ENCODE results near the gene E2F3. TPM values are rescaled to one million over a fixed set of nuclear protein-coding genes. Genes with fewer than 3 reads are reported as not detected.

The E2F3 gene
- total RNA-seq, 1 experiment from 2014 or later, result 13.8 TPM

- Histone ChIP-seq H3K36me3 (ENCODE audit: insufficient read depth, low read length) (peaks cover 36% of the 10 kb centered on the region), H3K9ac (ENCODE audit: low read length) (no peak overlapping the region), H3K4me2 (ENCODE audit: low read depth, low read length, poor library complexity, severe bottlenecking) (no peak overlapping the region), H3K4me3 (ENCODE audit: low read length) (no peak overlapping the region), H2AFZ (ENCODE audit: low read length) (no peak overlapping the region), H3K4me1 (ENCODE audit: low read length) (no peaks in the 10 kb centered on the region), H3K27ac (ENCODE audit: low read length) (no peak overlapping the region), H3K9me3 (ENCODE audit: low read length) (no peaks in the 10 kb centered on the region), H4K20me1 (ENCODE audit: insufficient read depth, low read depth, low read length) (peaks cover 19% of the 10 kb centered on the region; the same call in 1 of the 2 replicates), H3K9me2 (replicated peaks; ENCODE audit: insufficient read depth, low read length) (no peaks in the 10 kb centered on the region), H3K27me3 (ENCODE audit: low read length) (no peaks in the 10 kb centered on the region), H3K79me2 (ENCODE audit: low read length) (peaks cover 70% of the 10 kb centered on the region)
- no peak for DNase-seq
Observed at GRCh38 chr6:20479526-20479925, 77.8 kb downstream of the E2F3 start.

DNA sequence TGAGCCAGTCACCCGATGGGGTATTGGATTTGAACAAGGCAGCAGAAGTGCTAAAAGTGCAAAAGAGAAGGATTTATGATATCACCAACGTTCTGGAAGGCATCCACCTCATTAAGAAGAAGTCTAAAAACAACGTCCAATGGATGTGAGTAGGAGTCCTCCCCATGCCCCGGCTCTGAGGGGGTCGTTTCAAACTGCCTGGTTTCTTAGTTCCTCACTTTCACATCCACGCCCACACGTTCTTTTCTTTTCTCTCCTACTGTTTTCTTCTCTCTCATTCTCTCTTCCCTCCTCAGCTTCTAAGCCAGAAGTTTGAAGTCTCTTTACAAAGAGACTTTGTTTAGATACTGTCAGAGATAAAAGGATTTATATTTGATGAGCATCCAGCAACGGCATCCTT lies 79.6 kb downstream of the E2F3 start:
- H3K4me3 ChIP-seq (ENCODE audit: low read length), result no peak overlapping the region
- H3K9me3 ChIP-seq (ENCODE audit: low read length), result no peaks in the 10 kb centered on the region
- H2AFZ ChIP-seq (ENCODE audit: low read length), result no peak overlapping the region
- H3K36me3 ChIP-seq (ENCODE audit: insufficient read depth, low read length), result peaks cover 42% of the 10 kb centered on the region
- no peaks in the 10 kb centered on the region for H3K9me2 ChIP-seq (replicated peaks; ENCODE audit: insufficient read depth, low read length)
- peaks cover 54% of the 10 kb centered on the region for H3K79me2 ChIP-seq (ENCODE audit: low read length)
- no peak for DNase-seq
- H3K4me2 ChIP-seq (ENCODE audit: low read depth, low read length, poor library complexity, severe bottlenecking), result no peak overlapping the region
- H4K20me1 ChIP-seq (ENCODE audit: insufficient read depth, low read depth, low read length), result peaks cover 13% of the 10 kb centered on the region; the same call in 1 of the 2 replicates
- no peaks in the 10 kb centered on the region for H3K27me3 ChIP-seq (ENCODE audit: low read length)
- H3K4me1 ChIP-seq (ENCODE audit: low read length), result no peaks in the 10 kb centered on the region
- H3K9ac ChIP-seq (ENCODE audit: low read length), result no peak overlapping the region
- no peak overlapping the region for H3K27ac ChIP-seq (ENCODE audit: low read length)

GRCh38 chr6:20483887-20484497 lies 82.3 kb downstream of the E2F3 start:
- no peaks in the 10 kb centered on the region for H4K20me1 ChIP-seq (ENCODE audit: insufficient read depth, low read depth, low read length)
- no peak overlapping the region for H3K27ac ChIP-seq (ENCODE audit: low read length)
- H3K4me3 ChIP-seq (ENCODE audit: low read length), result no peak overlapping the region
- H3K79me2 ChIP-seq (ENCODE audit: low read length), result peaks cover 28% of the 10 kb centered on the region
- H3K36me3 ChIP-seq (ENCODE audit: insufficient read depth, low read length), result peaks cover 64% of the 10 kb centered on the region
- H3K27me3 ChIP-seq (ENCODE audit: low read length), result no peaks in the 10 kb centered on the region
- no peaks in the 10 kb centered on the region for H3K9me2 ChIP-seq (replicated peaks; ENCODE audit: insufficient read depth, low read length)
- H3K4me1 ChIP-seq (ENCODE audit: low read length), result no peaks in the 10 kb centered on the region
- no peaks in the 10 kb centered on the region for H3K9me3 ChIP-seq (ENCODE audit: low read length)
- H3K4me2 ChIP-seq (ENCODE audit: low read depth, low read length, poor library complexity, severe bottlenecking), result no peak overlapping the region
- no peak overlapping the region for H2AFZ ChIP-seq (ENCODE audit: low read length)
- no peak overlapping the region for H3K9ac ChIP-seq (ENCODE audit: low read length)
- DNase-seq, result no peak

DNA sequence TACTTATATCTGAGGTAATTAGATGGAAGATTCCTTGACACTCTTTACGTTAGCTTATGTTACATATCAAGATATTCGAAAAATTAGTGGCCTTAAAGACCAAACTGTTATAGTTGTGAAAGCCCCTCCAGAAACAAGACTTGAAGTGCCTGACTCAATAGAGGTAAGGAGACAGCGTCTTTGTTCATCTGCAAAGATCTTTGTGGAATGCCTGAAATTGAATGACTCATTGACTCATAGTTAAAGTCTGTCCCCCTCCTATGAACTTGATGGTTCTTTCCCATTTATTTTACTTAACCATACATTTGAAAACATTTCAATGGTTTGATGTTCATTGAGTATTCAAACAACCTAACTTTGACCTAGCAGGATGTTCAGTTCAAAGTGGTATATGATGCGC lies 85.0 kb downstream of the E2F3 start:
- no peak overlapping the region for H3K4me3 ChIP-seq (ENCODE audit: low read length)
- no peaks in the 10 kb centered on the region for H3K27me3 ChIP-seq (ENCODE audit: low read length)
- H3K36me3 ChIP-seq (ENCODE audit: insufficient read depth, low read length), result peaks cover 63% of the 10 kb centered on the region
- H3K9ac ChIP-seq (ENCODE audit: low read length), result no peak overlapping the region
- no peaks in the 10 kb centered on the region for H3K9me3 ChIP-seq (ENCODE audit: low read length)
- no peak overlapping the region for H2AFZ ChIP-seq (ENCODE audit: low read length)
- H3K4me2 ChIP-seq (ENCODE audit: low read depth, low read length, poor library complexity, severe bottlenecking), result no peak overlapping the region
- peaks cover 16% of the 10 kb centered on the region; the same call in 1 of the 2 replicates for H3K79me2 ChIP-seq (ENCODE audit: low read length)
- H4K20me1 ChIP-seq (ENCODE audit: insufficient read depth, low read depth, low read length), result no peaks in the 10 kb centered on the region; the same call in 1 of the 2 replicates
- H3K9me2 ChIP-seq (replicated peaks; ENCODE audit: insufficient read depth, low read length), result no peaks in the 10 kb centered on the region
- H3K4me1 ChIP-seq (ENCODE audit: low read length), result no peaks in the 10 kb centered on the region
- H3K27ac ChIP-seq (ENCODE audit: low read length), result no peak overlapping the region
- DNase-seq, result no peak

GRCh38 chr6:20487669-20488375 lies 86.1 kb downstream of the E2F3 start:
- Histone ChIP-seq H3K36me3 (ENCODE audit: insufficient read depth, low read length) (peaks cover 56% of the 10 kb centered on the region), H4K20me1 (ENCODE audit: insufficient read depth, low read depth, low read length) (no peaks in the 10 kb centered on the region; the same call in 1 of the 2 replicates), H3K9me3 (ENCODE audit: low read length) (no peaks in the 10 kb centered on the region), H3K79me2 (ENCODE audit: low read length) (peaks cover 8% of the 10 kb centered on the region; the same call in 1 of the 2 replicates), H3K4me2 (ENCODE audit: low read depth, low read length, poor library complexity, severe bottlenecking) (no peak overlapping the region), H3K9ac (ENCODE audit: low read length) (no peak overlapping the region), H3K27ac (ENCODE audit: low read length) (no peak overlapping the region), H3K4me3 (ENCODE audit: low read length) (no peak overlapping the region), H3K27me3 (ENCODE audit: low read length) (no peaks in the 10 kb centered on the region), H3K9me2 (replicated peaks; ENCODE audit: insufficient read depth, low read length) (no peaks in the 10 kb centered on the region), H2AFZ (ENCODE audit: low read length) (no peak overlapping the region), H3K4me1 (ENCODE audit: low read length) (no peaks in the 10 kb centered on the region)
- no peak for DNase-seq

GRCh38 chr6:20490591-20490990 lies 88.9 kb downstream of the E2F3 start:
- Histone ChIP-seq H2AFZ (ENCODE audit: low read length) (no peak overlapping the region), H3K9me3 (ENCODE audit: low read length) (no peaks in the 10 kb centered on the region), H3K9me2 (replicated peaks; ENCODE audit: insufficient read depth, low read length) (no peaks in the 10 kb centered on the region), H4K20me1 (ENCODE audit: insufficient read depth, low read depth, low read length) (no peaks in the 10 kb centered on the region; the same call in 1 of the 2 replicates), H3K79me2 (ENCODE audit: low read length) (no peaks in the 10 kb centered on the region; the same call in 1 of the 2 replicates), H3K36me3 (ENCODE audit: insufficient read depth, low read length) (peaks cover 37% of the 10 kb centered on the region), H3K9ac (ENCODE audit: low read length) (no peak overlapping the region), H3K4me1 (ENCODE audit: low read length) (no peaks in the 10 kb centered on the region), H3K4me2 (ENCODE audit: low read depth, low read length, poor library complexity, severe bottlenecking) (no peak overlapping the region), H3K4me3 (ENCODE audit: low read length) (no peak overlapping the region), H3K27me3 (ENCODE audit: low read length) (no peaks in the 10 kb centered on the region), H3K27ac (ENCODE audit: low read length) (no peak overlapping the region)
- DNase-seq, result no peak

DNA sequence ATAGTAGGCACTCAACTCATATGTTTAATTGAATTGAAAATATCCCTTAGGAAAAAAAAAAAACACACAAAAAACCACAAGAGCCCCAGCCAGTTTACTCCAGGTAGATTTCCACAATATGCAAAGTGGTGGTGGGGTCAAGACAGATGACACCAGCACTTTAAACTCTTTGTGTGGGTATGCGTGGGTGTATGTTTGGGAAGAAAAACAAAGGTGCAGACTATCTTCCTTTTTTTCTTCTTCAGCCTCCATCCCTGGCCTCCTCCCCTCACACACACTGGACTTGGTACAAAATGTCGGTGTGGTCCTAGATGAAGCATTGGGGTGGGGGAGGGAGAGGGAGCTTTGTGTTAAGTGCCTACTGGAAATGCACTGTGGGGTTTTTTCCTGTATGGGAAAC lies 90.4 kb downstream of the E2F3 start:
- no peak overlapping the region for H3K4me3 ChIP-seq (ENCODE audit: low read length)
- no peak for DNase-seq
- H4K20me1 ChIP-seq (ENCODE audit: insufficient read depth, low read depth, low read length), result no peaks in the 10 kb centered on the region; the same call in 1 of the 2 replicates
- no peaks in the 10 kb centered on the region for H3K9me2 ChIP-seq (replicated peaks; ENCODE audit: insufficient read depth, low read length)
- no peak overlapping the region for H3K9ac ChIP-seq (ENCODE audit: low read length)
- no peaks in the 10 kb centered on the region; the same call in 1 of the 2 replicates for H3K79me2 ChIP-seq (ENCODE audit: low read length)
- no peaks in the 10 kb centered on the region for H3K27me3 ChIP-seq (ENCODE audit: low read length)
- no peaks in the 10 kb centered on the region for H3K9me3 ChIP-seq (ENCODE audit: low read length)
- no peak overlapping the region for H2AFZ ChIP-seq (ENCODE audit: low read length)
- H3K4me1 ChIP-seq (ENCODE audit: low read length), result peaks cover 2% of the 10 kb centered on the region; the same call in 1 of the 2 replicates
- H3K27ac ChIP-seq (ENCODE audit: low read length), result no peak overlapping the region
- no peak overlapping the region for H3K4me2 ChIP-seq (ENCODE audit: low read depth, low read length, poor library complexity, severe bottlenecking)
- peaks cover 27% of the 10 kb centered on the region for H3K36me3 ChIP-seq (ENCODE audit: insufficient read depth, low read length)

DNA sequence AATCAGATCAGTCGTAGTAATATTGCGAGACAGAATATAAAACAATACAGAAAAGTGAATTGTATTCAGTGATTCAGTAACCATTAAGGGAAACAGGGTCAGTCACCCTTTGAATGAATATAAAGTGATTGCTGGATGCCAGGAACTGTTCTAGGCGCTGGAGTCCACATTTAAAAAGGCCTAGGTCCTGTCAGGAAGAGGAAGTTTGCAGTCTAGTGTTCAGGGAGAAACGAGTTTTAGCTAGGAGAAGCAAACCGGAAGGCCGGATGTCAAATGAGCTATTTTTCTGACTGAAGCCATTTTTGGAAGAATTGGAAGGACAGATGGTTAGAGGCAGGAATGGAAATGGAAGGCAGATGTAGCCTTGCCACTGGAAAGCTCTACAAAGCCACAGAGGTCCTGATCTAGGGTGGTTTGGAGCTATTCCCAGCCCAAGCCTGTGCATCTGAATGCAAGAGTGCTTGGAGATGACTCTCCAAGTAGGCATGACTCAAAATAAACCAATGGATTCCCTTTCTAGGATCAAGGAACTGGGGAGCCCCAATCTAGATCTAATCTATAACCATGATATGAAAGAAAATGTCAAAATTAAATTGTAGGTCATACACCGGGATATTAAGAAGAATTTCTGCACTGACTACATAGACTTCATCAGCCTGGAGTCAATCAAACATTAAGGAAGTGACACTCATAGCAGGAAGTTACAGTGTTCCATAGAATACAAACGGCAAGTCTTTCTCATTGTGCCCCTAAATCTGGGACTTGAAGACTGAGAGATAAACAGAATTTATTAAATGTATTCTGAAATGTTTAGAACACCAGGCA lies 95.7 kb downstream of the E2F3 start:
- no peak overlapping the region for H3K27ac ChIP-seq (ENCODE audit: low read length)
- no peak overlapping the region for H2AFZ ChIP-seq (ENCODE audit: low read length)
- no peak overlapping the region for H3K4me3 ChIP-seq (ENCODE audit: low read length)
- H3K27me3 ChIP-seq (ENCODE audit: low read length), result no peaks in the 10 kb centered on the region
- no peaks in the 10 kb centered on the region for H3K9me2 ChIP-seq (replicated peaks; ENCODE audit: insufficient read depth, low read length)
- H3K4me2 ChIP-seq (ENCODE audit: low read depth, low read length, poor library complexity, severe bottlenecking), result no peak overlapping the region
- 0 out of 2 replicates have a peak, but pooled peaks cover 5% of the 10 kb centered on the region for H4K20me1 ChIP-seq (ENCODE audit: insufficient read depth, low read depth, low read length)
- no peak for DNase-seq
- peaks cover 24% of the 10 kb centered on the region for H3K4me1 ChIP-seq (ENCODE audit: low read length)
- H3K36me3 ChIP-seq (ENCODE audit: insufficient read depth, low read length), result no peaks in the 10 kb centered on the region
- no peaks in the 10 kb centered on the region for H3K79me2 ChIP-seq (ENCODE audit: low read length)
- H3K9ac ChIP-seq (ENCODE audit: low read length), result no peak overlapping the region
- no peaks in the 10 kb centered on the region for H3K9me3 ChIP-seq (ENCODE audit: low read length)

Measured in Karpas-422 (cell line).